Ishikawa (cell line): ENCODE data around the gene ARHGEF6.

Experiments
- USF1 ChIP-seq: IDR thresholded peaks from 2 replicates; pipeline ENCODE4 v1.6.1; 2012
- YY1 ChIP-seq: IDR thresholded peaks from 2 replicates; pipeline ENCODE4 v1.6.1; 2012; ENCODE audit warnings: low read depth

- no peak for TF ChIP-seq YY1
- TF ChIP-seq USF1 = no peak
Observed at GRCh38 chrX:136650811-136651210, 129.9 kb downstream of the ARHGEF6 start.
